A673 (cell line): ENCODE data around the gene PLEK2.

Experiments
- CTCF ChIP-seq: fragments of 300-800, 200-600 bp; sonication (generic); conservative IDR thresholded peaks from 2 replicates; pipeline ENCODE4 v1.5.1; 2017; ENCODE audit warnings: low read depth, mild to moderate bottlenecking, antibody characterized with exemption, low read length, moderate library complexity, mixed read lengths
- EZH2 ChIP-seq: fragments of 200-600 bp; sonication (generic); IDR thresholded peaks from 2 replicates; pipeline ENCODE4 v1.6.1; 2017; ENCODE audit warnings: borderline replicate concordance, low read depth, mild to moderate bottlenecking, mixed read lengths, antibody characterized with exemption, low read length; ENCODE audit not compliant: poor library complexity, severe bottlenecking

GRCh38 chr14:67441672-67442071 lies 29.7 kb upstream of the PLEK2 start:
- TF ChIP-seq EZH2 (no peak), CTCF (no peak)
